WTC11 (cell line): Measurements from ENCODE around the gene RAB3GAP1. TPM values are rescaled to one million over a fixed set of nuclear protein-coding genes. Genes with fewer than 3 reads are reported as not detected.

Source experiments
- ATAC-seq: fragments of 200-7000 bp; cut with Tn5 transposase; 2 replicates; pipeline ENCODE4 v1.10.0; 2021; ENCODE audit warnings: mild to moderate bottlenecking, moderate library complexity
- CTCF ChIA-PET: fragments of 300-600 bp; sonication (Branson Sonifier 250); formaldehyde crosslinking; loops from one replicate; lab custom pipeline; 2021; ENCODE audit warnings: antibody characterized with exemption; lab: Charles Lee
- POLR2A ChIA-PET: fragments of 350-600 bp; sonication (Branson Sonifier 250); formaldehyde crosslinking; loops from one replicate; lab custom pipeline; 2021; ENCODE audit warnings: antibody characterized with exemption; lab: Charles Lee
- DNase-seq: peaks from one replicate; pipeline ENCODE4 v3.0.0; 2021; ENCODE audit warnings: low spot score
- H3K27ac Mint-ChIP-seq: 2 replicates; pipeline ENCODE4 v1.8.0; 2021; ENCODE audit warnings: mixed read lengths
- H3K27me3 Mint-ChIP-seq: 2 replicates; pipeline ENCODE4 v1.8.0; 2021; ENCODE audit warnings: low read depth, mild to moderate bottlenecking, moderate library complexity, mixed read lengths
- H3K36me3 Mint-ChIP-seq: 2 replicates; pipeline ENCODE4 v1.8.0; 2021; ENCODE audit warnings: mixed read lengths
- H3K4me1 Mint-ChIP-seq: 2 replicates; pipeline ENCODE4 v1.8.0; 2022; ENCODE audit warnings: mixed read lengths
- H3K4me3 Mint-ChIP-seq: 2 replicates; pipeline ENCODE4 v1.8.0; 2021; ENCODE audit warnings: mild to moderate bottlenecking, moderate library complexity, mixed read lengths
- H3K9me3 Mint-ChIP-seq: 2 replicates; pipeline ENCODE4 v1.8.0; 2021; ENCODE audit warnings: mixed read lengths
- CREB1 ChIP-seq: sonication (generic); formaldehyde crosslinking; IDR thresholded peaks from 2 replicates; pipeline ENCODE4 v1.8.0; 2023; ENCODE audit warnings: mild to moderate bottlenecking, missing genetic modification reagents
- CREM ChIP-seq: sonication (generic); formaldehyde crosslinking; IDR thresholded peaks from 2 replicates; pipeline ENCODE4 v1.8.1; 2022; ENCODE audit warnings: mild to moderate bottlenecking, missing genetic modification reagents, moderate library complexity
- FOXJ3 ChIP-seq: sonication (generic); formaldehyde crosslinking; IDR thresholded peaks from 2 replicates; pipeline ENCODE4 v1.9.0; 2021; ENCODE audit warnings: missing genetic modification reagents, mild to moderate bottlenecking, borderline replicate concordance
- GTF2I ChIP-seq: fragments of 250-450 bp; sonication (Bioruptor Pico); conservative IDR thresholded peaks from 2 replicates; pipeline ENCODE4 v1.4.0; 2021; ENCODE audit warnings: mild to moderate bottlenecking
- KAT7 ChIP-seq: sonication (generic); formaldehyde crosslinking; IDR thresholded peaks from 2 replicates; pipeline ENCODE4 v1.8.1; 2023; ENCODE audit warnings: missing genetic modification reagents, mild to moderate bottlenecking, borderline replicate concordance
- NR1H2 ChIP-seq: sonication (generic); formaldehyde crosslinking; IDR thresholded peaks from 2 replicates; pipeline ENCODE4 v1.9.0; 2021; ENCODE audit warnings: mild to moderate bottlenecking, moderate library complexity, missing genetic modification reagents
- OVOL2 ChIP-seq: fragments of 250-450 bp; sonication (Bioruptor Pico); IDR thresholded peaks from 2 replicates; pipeline ENCODE4 v1.9.0; 2021; ENCODE audit warnings: mild to moderate bottlenecking, borderline replicate concordance
- TP53 ChIP-seq: sonication (generic); formaldehyde crosslinking; IDR thresholded peaks from 2 replicates; pipeline ENCODE4 v1.8.1; 2023; ENCODE audit warnings: mild to moderate bottlenecking, missing genetic modification reagents
- ZNF219 ChIP-seq: sonication (generic); formaldehyde crosslinking; IDR thresholded peaks from 2 replicates; pipeline ENCODE4 v1.8.0; 2023; ENCODE audit warnings: missing genetic modification reagents, mild to moderate bottlenecking, borderline replicate concordance
- total RNA-seq: library from RNA; stranded (reverse); gene quantifications from 3 replicates; pipeline ENCODE4 v1.2.3, GENCODE V29; 2021
- TF ChIP-seq, protein P1 (sequence below): fragments of 250-450 bp; sonication (Bioruptor Pico); IDR thresholded peaks from 2 replicates; pipeline ENCODE4 v1.9.0; 2021; ENCODE audit warnings: mild to moderate bottlenecking, borderline replicate concordance
- TF ChIP-seq, protein P2 (sequence below): sonication (generic); formaldehyde crosslinking; IDR thresholded peaks from 2 replicates; pipeline ENCODE4 v1.8.1; 2022; ENCODE audit warnings: mild to moderate bottlenecking, missing genetic modification reagents, moderate library complexity, borderline replicate concordance
- TF ChIP-seq, protein P3 (sequence below): sonication (generic); formaldehyde crosslinking; IDR thresholded peaks from 2 replicates; pipeline ENCODE4 v1.8.0; 2022; ENCODE audit warnings: mild to moderate bottlenecking, missing genetic modification reagents
- TF ChIP-seq, protein P4 (sequence below): fragments of 250-450 bp; sonication (Bioruptor Pico); IDR thresholded peaks from 2 replicates; pipeline ENCODE4 v1.9.0; 2021; ENCODE audit warnings: mild to moderate bottlenecking
- TF ChIP-seq, protein P5 (sequence below): fragments of 200-600 bp; IDR thresholded peaks from 2 replicates; pipeline ENCODE4 v1.8.0; 2022; ENCODE audit warnings: antibody characterized with exemption
- TF ChIP-seq, protein P6 (sequence below): sonication (generic); formaldehyde crosslinking; IDR thresholded peaks from 2 replicates; pipeline ENCODE4 v1.8.0; 2022; ENCODE audit warnings: missing genetic modification reagents
- TF ChIP-seq, protein P7 (sequence below): sonication (generic); formaldehyde crosslinking; IDR thresholded peaks from 2 replicates; pipeline ENCODE4 v1.8.1; 2022; ENCODE audit warnings: missing genetic modification reagents, borderline replicate concordance

Gene RAB3GAP1
- total RNA-seq, 1 experiment from 2014 or later: 27.6 TPM

DNA sequence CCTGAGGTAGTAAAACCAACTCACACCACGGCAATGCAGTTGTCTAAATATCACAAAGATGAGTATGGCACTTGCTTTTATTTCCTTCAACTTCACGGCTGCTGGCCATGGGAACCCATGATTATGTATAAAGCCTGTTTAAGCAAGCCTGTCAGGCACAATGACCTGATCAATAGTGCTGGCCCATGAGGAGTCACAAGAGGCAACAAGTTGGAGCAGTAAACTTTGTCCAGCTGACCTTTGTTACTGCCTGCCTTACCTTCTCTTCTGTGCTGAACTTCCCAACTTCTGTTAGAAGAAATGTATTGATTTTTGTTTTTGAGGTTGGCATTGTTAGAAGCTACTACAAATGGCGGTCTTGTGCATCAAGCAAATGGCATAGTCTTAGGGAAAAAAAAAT, 151.9 kb downstream of the RAB3GAP1 start:
- no peak for ATAC-seq

DNA sequence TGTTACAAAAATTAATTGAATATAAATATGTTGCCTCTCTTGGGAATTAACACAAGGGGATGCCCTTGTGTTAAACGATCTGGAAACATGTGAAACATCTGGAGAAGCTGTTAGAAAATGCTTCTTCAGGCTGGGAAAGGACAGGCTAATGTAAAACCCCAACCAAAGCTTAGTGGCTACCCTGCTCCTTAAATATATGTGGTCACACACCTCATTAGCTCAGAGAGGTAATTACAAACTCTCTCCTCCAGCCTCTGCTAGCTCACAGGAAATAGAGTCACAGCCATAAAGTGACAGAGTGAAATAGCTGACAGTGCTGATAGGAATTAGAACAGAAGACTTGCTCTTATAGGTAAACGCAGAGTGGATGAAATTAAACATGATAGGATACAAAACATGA, 155.9 kb downstream of the RAB3GAP1 start:
- ChIA-PET POLR2A (no interaction called here), CTCF (no interaction called here)
- no peak for ATAC-seq
- TF ChIP-seq, protein P1, sequence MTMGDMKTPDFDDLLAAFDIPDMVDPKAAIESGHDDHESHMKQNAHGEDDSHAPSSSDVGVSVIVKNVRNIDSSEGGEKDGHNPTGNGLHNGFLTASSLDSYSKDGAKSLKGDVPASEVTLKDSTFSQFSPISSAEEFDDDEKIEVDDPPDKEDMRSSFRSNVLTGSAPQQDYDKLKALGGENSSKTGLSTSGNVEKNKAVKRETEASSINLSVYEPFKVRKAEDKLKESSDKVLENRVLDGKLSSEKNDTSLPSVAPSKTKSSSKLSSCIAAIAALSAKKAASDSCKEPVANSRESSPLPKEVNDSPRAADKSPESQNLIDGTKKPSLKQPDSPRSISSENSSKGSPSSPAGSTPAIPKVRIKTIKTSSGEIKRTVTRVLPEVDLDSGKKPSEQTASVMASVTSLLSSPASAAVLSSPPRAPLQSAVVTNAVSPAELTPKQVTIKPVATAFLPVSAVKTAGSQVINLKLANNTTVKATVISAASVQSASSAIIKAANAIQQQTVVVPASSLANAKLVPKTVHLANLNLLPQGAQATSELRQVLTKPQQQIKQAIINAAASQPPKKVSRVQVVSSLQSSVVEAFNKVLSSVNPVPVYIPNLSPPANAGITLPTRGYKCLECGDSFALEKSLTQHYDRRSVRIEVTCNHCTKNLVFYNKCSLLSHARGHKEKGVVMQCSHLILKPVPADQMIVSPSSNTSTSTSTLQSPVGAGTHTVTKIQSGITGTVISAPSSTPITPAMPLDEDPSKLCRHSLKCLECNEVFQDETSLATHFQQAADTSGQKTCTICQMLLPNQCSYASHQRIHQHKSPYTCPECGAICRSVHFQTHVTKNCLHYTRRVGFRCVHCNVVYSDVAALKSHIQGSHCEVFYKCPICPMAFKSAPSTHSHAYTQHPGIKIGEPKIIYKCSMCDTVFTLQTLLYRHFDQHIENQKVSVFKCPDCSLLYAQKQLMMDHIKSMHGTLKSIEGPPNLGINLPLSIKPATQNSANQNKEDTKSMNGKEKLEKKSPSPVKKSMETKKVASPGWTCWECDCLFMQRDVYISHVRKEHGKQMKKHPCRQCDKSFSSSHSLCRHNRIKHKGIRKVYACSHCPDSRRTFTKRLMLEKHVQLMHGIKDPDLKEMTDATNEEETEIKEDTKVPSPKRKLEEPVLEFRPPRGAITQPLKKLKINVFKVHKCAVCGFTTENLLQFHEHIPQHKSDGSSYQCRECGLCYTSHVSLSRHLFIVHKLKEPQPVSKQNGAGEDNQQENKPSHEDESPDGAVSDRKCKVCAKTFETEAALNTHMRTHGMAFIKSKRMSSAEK (CRISPR knock-in tag): no peak
- TF ChIP-seq, protein P2, sequence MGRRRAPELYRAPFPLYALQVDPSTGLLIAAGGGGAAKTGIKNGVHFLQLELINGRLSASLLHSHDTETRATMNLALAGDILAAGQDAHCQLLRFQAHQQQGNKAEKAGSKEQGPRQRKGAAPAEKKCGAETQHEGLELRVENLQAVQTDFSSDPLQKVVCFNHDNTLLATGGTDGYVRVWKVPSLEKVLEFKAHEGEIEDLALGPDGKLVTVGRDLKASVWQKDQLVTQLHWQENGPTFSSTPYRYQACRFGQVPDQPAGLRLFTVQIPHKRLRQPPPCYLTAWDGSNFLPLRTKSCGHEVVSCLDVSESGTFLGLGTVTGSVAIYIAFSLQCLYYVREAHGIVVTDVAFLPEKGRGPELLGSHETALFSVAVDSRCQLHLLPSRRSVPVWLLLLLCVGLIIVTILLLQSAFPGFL: no peak
- TF ChIP-seq, protein P3, sequence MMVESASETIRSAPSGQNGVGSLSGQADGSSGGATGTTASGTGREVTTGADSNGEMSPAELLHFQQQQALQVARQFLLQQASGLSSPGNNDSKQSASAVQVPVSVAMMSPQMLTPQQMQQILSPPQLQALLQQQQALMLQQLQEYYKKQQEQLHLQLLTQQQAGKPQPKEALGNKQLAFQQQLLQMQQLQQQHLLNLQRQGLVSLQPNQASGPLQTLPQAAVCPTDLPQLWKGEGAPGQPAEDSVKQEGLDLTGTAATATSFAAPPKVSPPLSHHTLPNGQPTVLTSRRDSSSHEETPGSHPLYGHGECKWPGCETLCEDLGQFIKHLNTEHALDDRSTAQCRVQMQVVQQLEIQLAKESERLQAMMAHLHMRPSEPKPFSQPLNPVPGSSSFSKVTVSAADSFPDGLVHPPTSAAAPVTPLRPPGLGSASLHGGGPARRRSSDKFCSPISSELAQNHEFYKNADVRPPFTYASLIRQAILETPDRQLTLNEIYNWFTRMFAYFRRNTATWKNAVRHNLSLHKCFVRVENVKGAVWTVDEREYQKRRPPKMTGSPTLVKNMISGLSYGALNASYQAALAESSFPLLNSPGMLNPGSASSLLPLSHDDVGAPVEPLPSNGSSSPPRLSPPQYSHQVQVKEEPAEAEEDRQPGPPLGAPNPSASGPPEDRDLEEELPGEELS: no peak
- TF ChIP-seq, protein P4, sequence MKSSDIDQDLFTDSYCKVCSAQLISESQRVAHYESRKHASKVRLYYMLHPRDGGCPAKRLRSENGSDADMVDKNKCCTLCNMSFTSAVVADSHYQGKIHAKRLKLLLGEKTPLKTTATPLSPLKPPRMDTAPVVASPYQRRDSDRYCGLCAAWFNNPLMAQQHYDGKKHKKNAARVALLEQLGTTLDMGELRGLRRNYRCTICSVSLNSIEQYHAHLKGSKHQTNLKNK (CRISPR knock-in tag): no peak
- TF ChIP-seq, protein P5, sequence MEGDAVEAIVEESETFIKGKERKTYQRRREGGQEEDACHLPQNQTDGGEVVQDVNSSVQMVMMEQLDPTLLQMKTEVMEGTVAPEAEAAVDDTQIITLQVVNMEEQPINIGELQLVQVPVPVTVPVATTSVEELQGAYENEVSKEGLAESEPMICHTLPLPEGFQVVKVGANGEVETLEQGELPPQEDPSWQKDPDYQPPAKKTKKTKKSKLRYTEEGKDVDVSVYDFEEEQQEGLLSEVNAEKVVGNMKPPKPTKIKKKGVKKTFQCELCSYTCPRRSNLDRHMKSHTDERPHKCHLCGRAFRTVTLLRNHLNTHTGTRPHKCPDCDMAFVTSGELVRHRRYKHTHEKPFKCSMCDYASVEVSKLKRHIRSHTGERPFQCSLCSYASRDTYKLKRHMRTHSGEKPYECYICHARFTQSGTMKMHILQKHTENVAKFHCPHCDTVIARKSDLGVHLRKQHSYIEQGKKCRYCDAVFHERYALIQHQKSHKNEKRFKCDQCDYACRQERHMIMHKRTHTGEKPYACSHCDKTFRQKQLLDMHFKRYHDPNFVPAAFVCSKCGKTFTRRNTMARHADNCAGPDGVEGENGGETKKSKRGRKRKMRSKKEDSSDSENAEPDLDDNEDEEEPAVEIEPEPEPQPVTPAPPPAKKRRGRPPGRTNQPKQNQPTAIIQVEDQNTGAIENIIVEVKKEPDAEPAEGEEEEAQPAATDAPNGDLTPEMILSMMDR: no peak
- TF ChIP-seq CREB1: no peak

More for the DNA sequence above, 151.9 kb downstream of the RAB3GAP1 start:
- H3K27ac Mint-ChIP-seq: no peak overlapping the region
- no peaks in the 10 kb centered on the region for H3K9me3 Mint-ChIP-seq
- no peaks in the 10 kb centered on the region for H3K4me1 Mint-ChIP-seq
- 0 out of 2 replicates have a peak, but pooled peaks cover 2% of the 10 kb centered on the region for H3K36me3 Mint-ChIP-seq
- POLR2A ChIA-PET: interaction anchor here (0.7 kb wide), 1 partner anchor 671 kb away, joined by 4 read pairs; no protein-coding TSS in a partner anchor
- H3K4me3 Mint-ChIP-seq: no peak overlapping the region
- DNase-seq: no peak
- no peak for TF ChIP-seq ZNF219 (CRISPR knock-in tag)
- no peak for TF ChIP-seq NR1H2 (CRISPR knock-in tag)
- no peak for TF ChIP-seq GTF2I (CRISPR knock-in tag)
- TF ChIP-seq, protein P6, sequence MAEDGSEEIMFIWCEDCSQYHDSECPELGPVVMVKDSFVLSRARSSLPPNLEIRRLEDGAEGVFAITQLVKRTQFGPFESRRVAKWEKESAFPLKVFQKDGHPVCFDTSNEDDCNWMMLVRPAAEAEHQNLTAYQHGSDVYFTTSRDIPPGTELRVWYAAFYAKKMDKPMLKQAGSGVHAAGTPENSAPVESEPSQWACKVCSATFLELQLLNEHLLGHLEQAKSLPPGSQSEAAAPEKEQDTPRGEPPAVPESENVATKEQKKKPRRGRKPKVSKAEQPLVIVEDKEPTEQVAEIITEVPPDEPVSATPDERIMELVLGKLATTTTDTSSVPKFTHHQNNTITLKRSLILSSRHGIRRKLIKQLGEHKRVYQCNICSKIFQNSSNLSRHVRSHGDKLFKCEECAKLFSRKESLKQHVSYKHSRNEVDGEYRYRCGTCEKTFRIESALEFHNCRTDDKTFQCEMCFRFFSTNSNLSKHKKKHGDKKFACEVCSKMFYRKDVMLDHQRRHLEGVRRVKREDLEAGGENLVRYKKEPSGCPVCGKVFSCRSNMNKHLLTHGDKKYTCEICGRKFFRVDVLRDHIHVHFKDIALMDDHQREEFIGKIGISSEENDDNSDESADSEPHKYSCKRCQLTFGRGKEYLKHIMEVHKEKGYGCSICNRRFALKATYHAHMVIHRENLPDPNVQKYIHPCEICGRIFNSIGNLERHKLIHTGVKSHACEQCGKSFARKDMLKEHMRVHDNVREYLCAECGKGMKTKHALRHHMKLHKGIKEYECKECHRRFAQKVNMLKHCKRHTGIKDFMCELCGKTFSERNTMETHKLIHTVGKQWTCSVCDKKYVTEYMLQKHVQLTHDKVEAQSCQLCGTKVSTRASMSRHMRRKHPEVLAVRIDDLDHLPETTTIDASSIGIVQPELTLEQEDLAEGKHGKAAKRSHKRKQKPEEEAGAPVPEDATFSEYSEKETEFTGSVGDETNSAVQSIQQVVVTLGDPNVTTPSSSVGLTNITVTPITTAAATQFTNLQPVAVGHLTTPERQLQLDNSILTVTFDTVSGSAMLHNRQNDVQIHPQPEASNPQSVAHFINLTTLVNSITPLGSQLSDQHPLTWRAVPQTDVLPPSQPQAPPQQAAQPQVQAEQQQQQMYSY (CRISPR knock-in tag): no peak
- TF ChIP-seq OVOL2: no peak
- TF ChIP-seq, protein P2: no peak
- TF ChIP-seq TP53 (CRISPR knock-in tag): no peak
- TF ChIP-seq, protein P7, sequence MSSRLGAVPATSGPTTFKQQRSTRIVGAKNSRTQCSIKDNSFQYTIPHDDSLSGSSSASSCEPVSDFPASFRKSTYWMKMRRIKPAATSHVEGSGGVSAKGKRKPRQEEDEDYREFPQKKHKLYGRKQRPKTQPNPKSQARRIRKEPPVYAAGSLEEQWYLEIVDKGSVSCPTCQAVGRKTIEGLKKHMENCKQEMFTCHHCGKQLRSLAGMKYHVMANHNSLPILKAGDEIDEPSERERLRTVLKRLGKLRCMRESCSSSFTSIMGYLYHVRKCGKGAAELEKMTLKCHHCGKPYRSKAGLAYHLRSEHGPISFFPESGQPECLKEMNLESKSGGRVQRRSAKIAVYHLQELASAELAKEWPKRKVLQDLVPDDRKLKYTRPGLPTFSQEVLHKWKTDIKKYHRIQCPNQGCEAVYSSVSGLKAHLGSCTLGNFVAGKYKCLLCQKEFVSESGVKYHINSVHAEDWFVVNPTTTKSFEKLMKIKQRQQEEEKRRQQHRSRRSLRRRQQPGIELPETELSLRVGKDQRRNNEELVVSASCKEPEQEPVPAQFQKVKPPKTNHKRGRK: no peak
- no peak for TF ChIP-seq KAT7
- TF ChIP-seq CREM (CRISPR knock-in tag): no peak
- TF ChIP-seq FOXJ3: no peak
- CTCF ChIA-PET: no interaction called here
- H3K27me3 Mint-ChIP-seq: no peaks in the 10 kb centered on the region

More for the DNA sequence above, 155.9 kb downstream of the RAB3GAP1 start:
- Mint-ChIP-seq H3K27me3 (no peaks in the 10 kb centered on the region), H3K9me3 (no peaks in the 10 kb centered on the region), H3K4me1 (peaks cover 14% of the 10 kb centered on the region), H3K27ac (no peak overlapping the region), H3K4me3 (no peak overlapping the region), H3K36me3 (no peaks in the 10 kb centered on the region)
- no peak for DNase-seq
